ENCODE measurements around the gene CHID1. TPM values are rescaled to one million over a fixed set of nuclear protein-coding genes. Genes with fewer than 3 reads are reported as not detected.

The CHID1 gene
- total and polyA plus RNA-seq, 4 donors, result 36.1 to 105 (median 80.9) TPM

DNA sequence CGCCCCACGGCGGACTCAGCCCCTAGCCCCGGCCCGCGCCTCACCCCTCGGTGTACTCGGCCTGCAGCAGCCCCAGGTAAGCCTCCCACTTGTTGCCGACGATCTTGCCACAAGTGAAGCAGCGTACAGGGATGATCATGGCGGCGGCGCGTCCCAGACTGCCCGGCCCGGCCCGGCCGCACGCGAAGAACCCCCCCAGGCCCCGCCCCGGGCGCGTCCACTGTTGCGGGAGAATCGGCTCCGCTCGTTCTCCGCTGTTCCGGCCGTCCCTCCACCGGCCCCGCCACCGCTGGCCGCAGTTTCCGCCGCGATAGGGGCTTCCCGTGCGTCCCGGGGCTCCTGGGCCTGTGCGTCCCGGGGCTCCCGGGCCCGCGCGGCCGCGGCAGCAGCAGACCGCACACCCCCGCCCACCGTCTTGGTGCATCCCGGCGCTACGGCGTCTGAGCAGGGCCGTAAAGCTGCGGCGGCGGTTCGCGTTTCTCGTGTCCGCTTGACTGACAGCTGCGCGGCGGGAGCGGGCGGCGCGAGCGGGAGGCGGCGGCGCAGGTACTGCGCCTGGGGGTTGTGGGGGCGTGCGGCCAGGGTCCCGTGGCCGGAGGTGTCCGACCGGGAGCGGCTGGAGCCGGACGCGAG lies 68.1 kb downstream of the CHID1 start, which contains the start of the genes POLR2L and TSPAN4:
POLR2L (minus strand) TSS at position 160 of the 633 bp plus-strand sequence; CDS start at position 139, 21 bp downstream.
TSPAN4 (plus strand) TSS at position 483 of the 633 bp plus-strand sequence. CDS start 7,453 bp downstream, outside the sequence.
- Histone ChIP-seq H3K9me3 (ENCODE audit: control insufficient read depth, insufficient read depth, low read length) (no peaks in the 10 kb centered on the region), H3K27me3 (ENCODE audit: control insufficient read depth, insufficient read depth, low read length) (peaks cover 2% of the 10 kb centered on the region), H3K4me3 (ENCODE audit: low read depth, low read length) (peak within 1 kb of the TSS; percentile 85), H3K27ac (ENCODE audit: low read depth, low read length) (peak within 1 kb of the TSS; percentile 88), H3K4me1 (ENCODE audit: control insufficient read depth, insufficient read depth, low read length) (peaks cover 62% of the 10 kb centered on the region), H3K36me3 (ENCODE audit: control insufficient read depth, insufficient read depth, low read length) (peaks cover 40% of the 10 kb centered on the region)
- WGBS (ENCODE audit: insufficient coverage), result under 1% methylated on average over 87 of the region's 87 CpGs
- DNase-seq (ENCODE audit: low read depth in 4 of 6, low spot score in 6 of 6), result peak; percentile 66 to 95 (median 78)

DNA sequence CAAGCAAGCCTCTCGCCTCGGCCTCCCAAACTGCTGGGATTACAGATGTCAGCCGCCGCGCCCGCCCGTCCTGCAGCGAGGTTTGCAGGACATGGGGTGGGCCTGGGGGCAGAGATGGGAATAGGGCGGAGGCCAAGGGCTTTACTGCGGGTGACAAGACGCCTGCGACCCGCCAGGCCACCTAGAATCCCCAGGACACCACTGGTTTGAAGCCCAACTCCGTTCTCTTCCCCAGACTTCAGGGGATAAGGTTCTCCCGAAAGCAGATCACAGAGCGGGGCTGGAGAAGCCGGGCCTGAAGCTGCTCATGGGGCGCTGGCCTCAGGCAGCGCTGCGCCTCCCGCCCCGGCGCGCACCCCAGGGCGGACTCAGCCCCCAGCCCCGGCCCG lies 68.6 kb downstream of the CHID1 start:
- peak overlapping the region; percentile 85 for H3K4me3 ChIP-seq (ENCODE audit: low read depth, low read length)
- no peak for DNase-seq (ENCODE audit: low read depth in 4 of 6, low spot score in 6 of 6)
- no peaks in the 10 kb centered on the region for H3K9me3 ChIP-seq (ENCODE audit: control insufficient read depth, insufficient read depth, low read length)
- peaks cover 45% of the 10 kb centered on the region for H3K36me3 ChIP-seq (ENCODE audit: control insufficient read depth, insufficient read depth, low read length)
- WGBS (ENCODE audit: insufficient coverage), result under 1% methylated on average over 27 of the region's 27 CpGs
- peaks cover 2% of the 10 kb centered on the region for H3K27me3 ChIP-seq (ENCODE audit: control insufficient read depth, insufficient read depth, low read length)
- H3K4me1 ChIP-seq (ENCODE audit: control insufficient read depth, insufficient read depth, low read length), result peaks cover 62% of the 10 kb centered on the region
- no peak overlapping the region for H3K27ac ChIP-seq (ENCODE audit: low read depth, low read length)

- Histone ChIP-seq H3K36me3 (ENCODE audit: control insufficient read depth, insufficient read depth, low read length) (peaks cover 60% of the 10 kb centered on the region), H3K4me1 (ENCODE audit: control insufficient read depth, insufficient read depth, low read length) (peaks cover 53% of the 10 kb centered on the region), H3K4me3 (ENCODE audit: low read depth, low read length) (no peak overlapping the region)
Observed at GRCh38 chr11:839875-840617, 70.6 kb downstream of the CHID1 start.

DNA sequence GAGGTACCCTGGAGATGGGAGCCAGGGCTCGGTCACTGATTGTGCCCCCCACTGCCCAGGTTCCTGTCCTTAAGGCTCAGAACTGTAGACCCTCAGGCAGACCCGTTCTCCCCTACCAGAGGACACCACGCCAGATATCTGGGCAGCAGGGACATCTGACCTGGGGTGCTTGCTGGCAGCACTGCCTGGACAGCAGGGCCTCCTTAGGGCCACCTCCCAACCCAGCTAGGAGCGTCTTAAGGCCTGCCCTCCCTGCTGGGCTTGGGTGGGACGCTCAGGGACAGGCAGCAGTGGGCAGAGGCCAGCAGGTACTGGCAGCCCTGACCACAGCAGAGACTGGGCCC lies 71.4 kb downstream of the CHID1 start:
- no peak for DNase-seq (ENCODE audit: low read depth in 4 of 6, low spot score in 6 of 6)
- 93% methylated on average over 5 of the region's 5 CpGs for WGBS (ENCODE audit: insufficient coverage)
- H3K9me3 ChIP-seq (ENCODE audit: control insufficient read depth, insufficient read depth, low read length), result no peaks in the 10 kb centered on the region
- peaks cover 53% of the 10 kb centered on the region for H3K4me1 ChIP-seq (ENCODE audit: control insufficient read depth, insufficient read depth, low read length)
- H3K4me3 ChIP-seq (ENCODE audit: low read depth, low read length), result no peak overlapping the region
- H3K27ac ChIP-seq (ENCODE audit: low read depth, low read length), result no peak overlapping the region
- peaks cover 68% of the 10 kb centered on the region for H3K36me3 ChIP-seq (ENCODE audit: control insufficient read depth, insufficient read depth, low read length)
- peaks cover 2% of the 10 kb centered on the region for H3K27me3 ChIP-seq (ENCODE audit: control insufficient read depth, insufficient read depth, low read length)

More at GRCh38 chr11:839875-840617, 70.6 kb downstream of the CHID1 start:
- Histone ChIP-seq H3K27me3 (ENCODE audit: control insufficient read depth, insufficient read depth, low read length) (peaks cover 2% of the 10 kb centered on the region), H3K9me3 (ENCODE audit: control insufficient read depth, insufficient read depth, low read length) (no peaks in the 10 kb centered on the region), H3K27ac (ENCODE audit: low read depth, low read length) (no peak overlapping the region)
- DNase-seq (ENCODE audit: low read depth in 4 of 6, low spot score in 6 of 6), result no peak
- WGBS (ENCODE audit: insufficient coverage), result 85% methylated on average over 20 of the region's 25 CpGs

GRCh38 chr11:838441-839279 lies 72.0 kb downstream of the CHID1 start:
- DNase-seq (ENCODE audit: low read depth in 4 of 6, low spot score in 6 of 6), result no peak
- Histone ChIP-seq H3K36me3 (ENCODE audit: control insufficient read depth, insufficient read depth, low read length) (peaks cover 68% of the 10 kb centered on the region), H3K4me3 (ENCODE audit: low read depth, low read length) (no peak overlapping the region), H3K27me3 (ENCODE audit: control insufficient read depth, insufficient read depth, low read length) (peaks cover 2% of the 10 kb centered on the region), H3K27ac (ENCODE audit: low read depth, low read length) (no peak overlapping the region), H3K9me3 (ENCODE audit: control insufficient read depth, insufficient read depth, low read length) (no peaks in the 10 kb centered on the region), H3K4me1 (ENCODE audit: control insufficient read depth, insufficient read depth, low read length) (peaks cover 53% of the 10 kb centered on the region)
- 40% methylated on average over 16 of the region's 17 CpGs for WGBS (ENCODE audit: insufficient coverage)

DNA sequence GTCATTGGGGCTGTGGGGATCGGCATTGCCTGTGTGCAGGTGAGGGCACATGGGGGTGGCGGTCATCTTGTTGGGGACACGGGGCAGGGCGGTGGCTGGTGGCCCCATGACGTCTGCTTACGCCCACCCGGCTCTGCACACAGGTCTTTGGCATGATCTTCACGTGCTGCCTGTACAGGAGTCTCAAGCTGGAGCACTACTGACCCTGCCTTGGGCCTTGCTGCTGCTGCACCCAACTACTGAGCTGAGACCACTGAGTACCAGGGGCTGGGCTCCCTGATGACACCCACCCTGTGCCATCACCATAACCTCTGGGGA lies 72.7 kb downstream of the CHID1 start:
- Histone ChIP-seq H3K36me3 (ENCODE audit: control insufficient read depth, insufficient read depth, low read length) (peaks cover 66% of the 10 kb centered on the region), H3K4me1 (ENCODE audit: control insufficient read depth, insufficient read depth, low read length) (peaks cover 50% of the 10 kb centered on the region), H3K9me3 (ENCODE audit: control insufficient read depth, insufficient read depth, low read length) (no peaks in the 10 kb centered on the region), H3K4me3 (ENCODE audit: low read depth, low read length) (no peak overlapping the region), H3K27me3 (ENCODE audit: control insufficient read depth, insufficient read depth, low read length) (no peaks in the 10 kb centered on the region), H3K27ac (ENCODE audit: low read depth, low read length) (no peak overlapping the region)
- DNase-seq (ENCODE audit: low read depth in 4 of 6, low spot score in 6 of 6), result no peak
- WGBS (ENCODE audit: insufficient coverage), result 77% methylated on average over 8 of the region's 8 CpGs

DNA sequence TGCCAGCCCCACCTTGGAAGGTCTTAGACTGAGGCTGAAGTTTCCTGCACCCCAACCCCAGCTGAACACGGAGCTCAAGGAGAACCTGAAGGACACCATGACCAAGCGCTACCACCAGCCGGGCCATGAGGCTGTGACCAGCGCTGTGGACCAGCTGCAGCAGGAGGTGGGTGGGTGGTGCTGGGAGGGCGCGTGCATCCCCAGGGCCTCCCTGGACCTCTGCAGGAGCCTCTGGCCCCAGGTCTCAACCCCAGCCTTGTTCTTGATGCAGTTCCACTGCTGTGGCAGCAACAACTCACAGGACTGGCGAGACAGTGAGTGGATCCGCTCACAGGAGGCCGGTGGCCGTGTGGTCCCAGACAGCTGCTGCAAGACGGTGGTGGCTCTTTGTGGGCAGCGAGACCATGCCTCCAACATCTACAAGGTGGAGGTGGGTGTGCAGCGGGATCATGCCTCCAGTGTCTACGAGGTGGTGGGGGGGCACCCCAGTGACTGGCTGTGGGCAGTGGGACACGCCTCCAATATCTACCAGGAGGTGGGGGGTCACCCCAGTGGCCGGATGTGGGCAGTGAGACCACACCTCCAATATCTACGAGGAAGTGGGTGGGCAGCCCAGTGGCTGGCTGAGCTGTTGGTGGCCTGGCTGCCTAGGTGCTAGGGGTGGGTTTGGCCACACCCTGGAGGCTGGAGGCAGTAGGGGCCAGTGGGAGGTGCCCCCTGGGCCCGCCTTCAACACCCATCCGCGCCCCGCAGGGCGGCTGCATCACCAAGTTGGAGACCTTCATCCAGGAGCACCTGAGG lies 73.2 kb downstream of the CHID1 start:
- Histone ChIP-seq H3K4me1 (ENCODE audit: control insufficient read depth, insufficient read depth, low read length) (peaks cover 52% of the 10 kb centered on the region), H3K36me3 (ENCODE audit: control insufficient read depth, insufficient read depth, low read length) (peaks cover 66% of the 10 kb centered on the region), H3K27me3 (ENCODE audit: control insufficient read depth, insufficient read depth, low read length) (peaks cover under 1% of the 10 kb centered on the region), H3K27ac (ENCODE audit: low read depth, low read length) (no peak overlapping the region), H3K9me3 (ENCODE audit: control insufficient read depth, insufficient read depth, low read length) (no peaks in the 10 kb centered on the region), H3K4me3 (ENCODE audit: low read depth, low read length) (no peak overlapping the region)
- WGBS (ENCODE audit: insufficient coverage), result 92% methylated on average over 17 of the region's 22 CpGs
- DNase-seq (ENCODE audit: low read depth in 4 of 6, low spot score in 6 of 6), result no peak

GRCh38 chr11:836700-837099 lies 73.9 kb downstream of the CHID1 start:
- no peak overlapping the region for H3K4me3 ChIP-seq (ENCODE audit: low read depth, low read length)
- no peak for DNase-seq (ENCODE audit: low read depth in 4 of 6, low spot score in 6 of 6)
- no peak overlapping the region for H3K27ac ChIP-seq (ENCODE audit: low read depth, low read length)
- H3K36me3 ChIP-seq (ENCODE audit: control insufficient read depth, insufficient read depth, low read length), result peaks cover 68% of the 10 kb centered on the region
- 84% methylated on average over 9 of the region's 9 CpGs for WGBS (ENCODE audit: insufficient coverage)
- peaks cover 55% of the 10 kb centered on the region for H3K4me1 ChIP-seq (ENCODE audit: control insufficient read depth, insufficient read depth, low read length)
- no peaks in the 10 kb centered on the region for H3K9me3 ChIP-seq (ENCODE audit: control insufficient read depth, insufficient read depth, low read length)
- peaks cover 7% of the 10 kb centered on the region for H3K27me3 ChIP-seq (ENCODE audit: control insufficient read depth, insufficient read depth, low read length)

GRCh38 chr11:836274-836673 lies 74.3 kb downstream of the CHID1 start:
- no peak for DNase-seq (ENCODE audit: low read depth in 4 of 6, low spot score in 6 of 6)
- Histone ChIP-seq H3K4me1 (ENCODE audit: control insufficient read depth, insufficient read depth, low read length) (peaks cover 55% of the 10 kb centered on the region), H3K4me3 (ENCODE audit: low read depth, low read length) (no peak overlapping the region), H3K27ac (ENCODE audit: low read depth, low read length) (no peak overlapping the region), H3K27me3 (ENCODE audit: control insufficient read depth, insufficient read depth, low read length) (peaks cover 12% of the 10 kb centered on the region), H3K9me3 (ENCODE audit: control insufficient read depth, insufficient read depth, low read length) (no peaks in the 10 kb centered on the region), H3K36me3 (ENCODE audit: control insufficient read depth, insufficient read depth, low read length) (peaks cover 68% of the 10 kb centered on the region)
- WGBS (ENCODE audit: insufficient coverage), result 95% methylated on average over 14 of the region's 14 CpGs

All from spinal cord (tissue), 10 donors.